Measurements from ENCODE around the gene SH3TC1. TPM values are rescaled to one million over a fixed set of nuclear protein-coding genes. Genes with fewer than 3 reads are reported as not detected.
A peak's percentile ranks its signal among the peaks of the same experiment; 100 is the strongest.

Gene SH3TC1
- total RNA-seq, 1 donor from 2014 or later: 73.1 TPM

DNA sequence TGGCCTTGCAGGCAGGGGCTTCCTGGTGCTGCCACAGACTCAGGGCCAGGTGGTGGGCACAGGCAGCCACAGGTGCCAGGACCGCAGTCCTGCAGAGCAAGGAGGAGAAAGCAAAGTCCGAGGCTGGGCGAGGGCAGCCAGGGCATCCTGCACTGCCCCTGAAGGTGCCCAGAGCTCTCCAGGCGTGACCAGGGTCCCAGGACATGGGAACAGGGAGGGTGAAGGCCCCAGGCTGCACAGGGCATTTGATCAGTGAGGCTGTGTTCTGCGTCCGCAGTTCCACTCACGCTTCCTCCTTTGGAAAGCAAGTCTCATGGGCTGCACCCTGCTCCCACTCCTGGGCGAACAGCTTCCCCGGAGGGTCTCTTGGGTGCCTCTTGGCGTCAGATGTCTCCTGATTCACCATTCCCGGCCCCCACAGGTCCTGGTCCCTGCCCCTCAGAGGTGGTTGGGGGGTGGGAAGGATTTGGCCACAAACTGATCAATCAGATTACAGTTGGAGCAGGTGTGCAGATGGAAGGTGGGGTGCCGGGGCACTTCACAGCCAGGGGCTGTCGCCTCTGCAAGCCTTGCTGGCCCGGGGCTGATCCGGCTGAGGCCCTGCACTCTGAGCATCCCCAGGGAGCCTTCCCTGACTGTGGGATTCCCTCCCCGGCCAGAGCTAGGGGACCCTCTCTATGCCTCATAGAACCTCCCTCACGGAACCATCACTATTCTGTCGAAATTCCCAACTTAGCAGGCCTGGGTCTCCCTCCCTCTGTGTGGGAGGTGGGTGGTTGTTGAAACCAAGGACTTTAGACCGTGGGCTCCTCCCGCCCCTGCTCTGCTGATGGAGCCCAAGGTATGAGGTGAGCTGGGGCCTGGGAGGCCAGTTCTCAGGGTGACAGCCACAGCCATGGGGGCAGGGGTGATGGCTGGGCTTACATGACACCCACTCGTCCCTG is 3.3 kb downstream of the SH3TC1 start:
- H3K27me3 ChIP-seq (ENCODE audit: low read depth): no peaks in the 10 kb centered on the region
- no peak for DNase-seq
- peak overlapping the region; percentile 68 for H3K4me3 ChIP-seq
- peaks cover 58% of the 10 kb centered on the region for H3K4me1 ChIP-seq
- no peaks in the 10 kb centered on the region for H3K9me3 ChIP-seq
- H3K36me3 ChIP-seq: peaks cover 6% of the 10 kb centered on the region
- no peak overlapping the region for H3K27ac ChIP-seq
- TF ChIP-seq CTCF (IDR thresholded peaks at IDR 0.05): no peak
- no peak for ATAC-seq
- intact Hi-C loops (cut with DNase I): no loop called here

DNA sequence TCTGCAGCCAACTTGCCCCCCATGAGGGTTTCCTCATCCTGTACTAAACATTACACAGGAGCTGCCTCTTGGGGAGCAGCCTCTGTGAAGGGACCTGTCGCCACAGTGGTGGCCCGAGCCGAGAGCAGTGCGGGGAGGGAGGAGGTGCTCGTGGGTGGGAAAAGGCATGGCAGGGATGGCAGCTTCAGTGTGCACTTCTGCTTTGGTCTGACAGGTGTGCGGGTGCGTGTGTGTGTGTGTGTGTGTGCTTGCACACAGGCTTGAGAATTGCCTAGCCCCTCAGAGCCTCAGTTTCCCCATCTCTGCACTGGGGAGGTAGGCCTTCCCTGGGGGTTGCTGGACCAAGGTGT is 3.9 kb downstream of the SH3TC1 start:
- no peak overlapping the region for H3K4me3 ChIP-seq
- intact Hi-C loops (cut with DNase I): no loop called here
- ATAC-seq (no peak), DNase-seq (no peak)
- H3K27me3 ChIP-seq (ENCODE audit: low read depth): no peaks in the 10 kb centered on the region
- no peaks in the 10 kb centered on the region for H3K9me3 ChIP-seq
- no peak for TF ChIP-seq CTCF (IDR thresholded peaks at IDR 0.05)
- H3K4me1 ChIP-seq: peaks cover 53% of the 10 kb centered on the region
- H3K27ac ChIP-seq: no peak overlapping the region
- peaks cover 11% of the 10 kb centered on the region for H3K36me3 ChIP-seq

DNA sequence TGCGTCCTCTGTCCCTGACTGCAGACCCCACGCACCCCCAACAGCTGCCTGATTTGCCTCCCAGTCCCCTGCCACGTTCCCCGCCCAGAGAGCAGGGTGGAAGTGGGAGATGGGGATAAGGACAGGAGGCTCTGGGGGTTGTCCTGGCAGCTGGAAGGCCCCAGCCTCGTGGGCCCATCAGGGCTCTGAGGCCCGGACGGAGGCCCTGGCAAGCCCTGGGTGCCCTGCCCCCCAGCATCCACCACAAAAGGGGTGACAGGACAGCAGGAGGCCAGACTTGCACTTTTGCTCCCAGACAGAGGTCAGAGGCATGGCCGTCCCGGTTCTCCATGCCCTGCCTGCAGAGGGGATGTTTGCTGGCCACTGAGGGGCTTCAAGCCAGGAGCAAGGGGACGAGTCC is 4.7 kb downstream of the SH3TC1 start:
- ATAC-seq: no peak
- Histone ChIP-seq H3K27me3 (ENCODE audit: low read depth) (no peaks in the 10 kb centered on the region), H3K9me3 (no peaks in the 10 kb centered on the region), H3K4me3 (no peak overlapping the region), H3K27ac (no peak overlapping the region), H3K4me1 (peaks cover 45% of the 10 kb centered on the region), H3K36me3 (peaks cover 19% of the 10 kb centered on the region)
- intact Hi-C loops (cut with DNase I): no loop called here
- DNase-seq: no peak
- TF ChIP-seq CTCF (IDR thresholded peaks at IDR 0.05): no peak

DNA sequence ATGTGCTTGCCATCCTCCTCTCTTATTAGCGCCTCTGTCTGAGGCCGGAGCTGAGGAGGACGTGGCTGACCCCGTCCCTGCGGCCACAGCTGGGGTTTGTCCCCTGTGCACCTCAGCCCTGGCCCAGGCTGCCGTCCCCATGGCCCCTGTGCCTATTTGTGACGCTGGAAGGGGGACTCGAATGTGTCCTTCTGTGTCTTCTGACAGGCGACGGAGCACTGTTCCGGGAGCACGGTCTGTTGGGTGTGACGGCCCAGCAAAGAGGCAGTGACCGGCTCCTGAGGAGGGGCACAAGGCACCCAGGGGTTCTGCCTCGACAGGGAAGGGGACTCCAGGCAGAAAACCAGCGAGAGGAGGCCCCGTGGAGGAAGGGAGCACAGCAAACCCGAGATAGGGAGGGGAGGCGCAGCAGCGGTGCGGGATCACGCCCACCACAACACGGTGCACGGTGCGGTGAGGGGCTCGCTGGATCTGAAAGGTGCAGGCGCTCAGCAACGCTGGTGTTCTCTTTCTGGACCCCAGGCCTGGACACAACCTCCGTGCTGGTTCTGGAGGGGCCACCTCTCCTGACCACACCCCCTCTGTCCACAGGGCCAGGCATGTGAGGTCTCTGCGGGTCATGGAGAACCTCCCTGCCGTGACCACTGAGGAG is 5.6 kb downstream of the SH3TC1 start:
- intact Hi-C loops (cut with DNase I): no loop called here
- no peaks in the 10 kb centered on the region for H3K9me3 ChIP-seq
- no peak for DNase-seq
- H3K36me3 ChIP-seq: peaks cover 28% of the 10 kb centered on the region
- no peak overlapping the region for H3K4me3 ChIP-seq
- ATAC-seq: no peak
- H3K27me3 ChIP-seq (ENCODE audit: low read depth): no peaks in the 10 kb centered on the region
- TF ChIP-seq CTCF (IDR thresholded peaks at IDR 0.05): no peak
- peaks cover 36% of the 10 kb centered on the region for H3K4me1 ChIP-seq
- no peak overlapping the region for H3K27ac ChIP-seq

DNA sequence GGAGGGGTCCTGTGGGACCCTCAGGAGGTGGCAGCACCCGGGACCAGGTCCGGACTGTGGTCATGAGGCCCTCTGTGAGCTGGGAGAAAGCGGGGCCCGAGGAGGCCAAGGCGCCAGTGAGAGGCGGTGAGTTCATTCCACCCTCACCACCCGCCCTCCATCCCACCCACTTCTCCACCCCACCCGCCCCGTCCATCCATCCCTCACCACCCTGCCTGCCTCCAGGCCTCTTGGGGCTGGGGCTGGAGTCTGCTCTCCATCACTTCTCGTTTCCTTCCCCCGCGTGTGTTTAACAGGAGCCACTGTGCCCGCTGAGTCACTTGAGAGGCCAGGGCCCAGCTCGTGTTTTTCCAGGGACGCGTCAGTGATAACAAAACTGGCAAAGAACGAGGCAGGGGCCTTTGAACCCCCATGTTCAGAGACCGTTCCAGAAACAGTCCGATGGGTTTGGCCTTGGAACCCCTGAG is 6.2 kb downstream of the SH3TC1 start:
- TF ChIP-seq CTCF (IDR thresholded peaks at IDR 0.05): no peak
- no peaks in the 10 kb centered on the region for H3K9me3 ChIP-seq
- H3K36me3 ChIP-seq: peaks cover 34% of the 10 kb centered on the region
- no peak for DNase-seq
- no peak overlapping the region for H3K27ac ChIP-seq
- ATAC-seq: no peak
- H3K4me1 ChIP-seq: peaks cover 30% of the 10 kb centered on the region
- intact Hi-C loops (cut with DNase I): no loop called here
- H3K27me3 ChIP-seq (ENCODE audit: low read depth): no peaks in the 10 kb centered on the region
- H3K4me3 ChIP-seq: no peak overlapping the region
